ENCODE results near the gene GALNT12. TPM values are rescaled to one million over a fixed set of nuclear protein-coding genes. Genes with fewer than 3 reads are reported as not detected.

The GALNT12 gene
- total and polyA plus RNA-seq, 4 donors = 0.16 to 1.4 (median 0.25) TPM; not detected in 1

DNA sequence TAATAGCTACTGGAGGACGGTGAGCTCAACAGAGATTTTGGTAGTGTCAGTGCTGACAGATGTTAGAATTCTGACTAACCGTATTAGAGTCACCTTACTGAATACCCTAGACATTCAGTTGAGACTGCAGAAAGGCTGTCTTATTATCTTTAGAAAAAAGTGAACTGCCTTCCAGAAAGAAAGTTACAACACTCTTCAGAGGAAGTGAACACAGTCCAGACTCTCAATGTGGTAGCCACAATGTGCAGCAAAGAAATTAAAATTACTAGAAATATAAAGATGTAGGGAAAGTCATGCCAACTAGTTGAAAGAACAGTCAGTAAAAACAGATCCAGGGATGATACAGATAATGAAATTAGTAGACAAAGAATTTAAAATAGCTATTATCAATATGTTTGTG, 89.2 kb downstream of the GALNT12 start:
- WGBS = 85% methylated on average over 2 of the region's 2 CpGs
- Histone ChIP-seq H3K9ac (ENCODE audit: low read depth in 1 of 2, low read length in 2 of 2) (no peak overlapping the region), H3K27me3 (ENCODE audit: control insufficient read depth in 4 of 4, insufficient read depth in 4 of 4, low read length in 3 of 4) (peaks cover 0 to 8% (median 3%) of the 10 kb centered on the region in 4 donors), H3K27ac (ENCODE audit: low read depth in 1 of 2, low read length in 2 of 2) (no peak overlapping the region), H3K36me3 (ENCODE audit: control insufficient read depth in 4 of 4, insufficient read depth in 3 of 4, low read depth in 1 of 4, low read length in 3 of 4) (no peaks in the 10 kb centered on the region), H3K9me3 (ENCODE audit: control insufficient read depth in 4 of 4, low read length in 3 of 4) (peaks cover 0 to 2% (median under 1%) of the 10 kb centered on the region in 4 donors), H3K4me1 (ENCODE audit: control insufficient read depth in 4 of 4, insufficient read depth in 4 of 4, low read length in 3 of 4) (no peaks in the 10 kb centered on the region), H3K4me3 (ENCODE audit: low read depth in 1 of 3, low read length in 3 of 3) (no peak overlapping the region)
- TF ChIP-seq JUND (IDR thresholded peaks at IDR 0.05) (no peak), YY1 (IDR thresholded peaks at IDR 0.05) (no peak), RAD21 (IDR thresholded peaks at IDR 0.05) (no peak), NR2F2 (IDR thresholded peaks at IDR 0.05) (no peak), FOXA2 (IDR thresholded peaks at IDR 0.05) (no peak), EGR1 (IDR thresholded peaks at IDR 0.05; ENCODE audit: low read depth in 2 of 2) (no peak), RXRA (IDR thresholded peaks at IDR 0.05) (no peak), HNF4A (conservative IDR thresholded peaks at IDR 0.05) (no peak), GABPA (IDR thresholded peaks at IDR 0.05 in 1 of 2, conservative IDR thresholded peaks at IDR 0.05 in 1 of 2) (no peak), FOXA1 (IDR thresholded peaks at IDR 0.05) (no peak), SP1 (IDR thresholded peaks at IDR 0.05) (no peak), TAF1 (conservative IDR thresholded peaks at IDR 0.05) (no peak)
- TF ChIP-seq, protein P1, sequence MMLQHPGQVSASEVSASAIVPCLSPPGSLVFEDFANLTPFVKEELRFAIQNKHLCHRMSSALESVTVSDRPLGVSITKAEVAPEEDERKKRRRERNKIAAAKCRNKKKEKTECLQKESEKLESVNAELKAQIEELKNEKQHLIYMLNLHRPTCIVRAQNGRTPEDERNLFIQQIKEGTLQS (IDR thresholded peaks at IDR 0.05) = no peak
- TF ChIP-seq, protein P2, sequence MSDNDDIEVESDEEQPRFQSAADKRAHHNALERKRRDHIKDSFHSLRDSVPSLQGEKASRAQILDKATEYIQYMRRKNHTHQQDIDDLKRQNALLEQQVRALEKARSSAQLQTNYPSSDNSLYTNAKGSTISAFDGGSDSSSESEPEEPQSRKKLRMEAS (IDR thresholded peaks at IDR 0.05) = no peak
- TF ChIP-seq, protein P3, sequence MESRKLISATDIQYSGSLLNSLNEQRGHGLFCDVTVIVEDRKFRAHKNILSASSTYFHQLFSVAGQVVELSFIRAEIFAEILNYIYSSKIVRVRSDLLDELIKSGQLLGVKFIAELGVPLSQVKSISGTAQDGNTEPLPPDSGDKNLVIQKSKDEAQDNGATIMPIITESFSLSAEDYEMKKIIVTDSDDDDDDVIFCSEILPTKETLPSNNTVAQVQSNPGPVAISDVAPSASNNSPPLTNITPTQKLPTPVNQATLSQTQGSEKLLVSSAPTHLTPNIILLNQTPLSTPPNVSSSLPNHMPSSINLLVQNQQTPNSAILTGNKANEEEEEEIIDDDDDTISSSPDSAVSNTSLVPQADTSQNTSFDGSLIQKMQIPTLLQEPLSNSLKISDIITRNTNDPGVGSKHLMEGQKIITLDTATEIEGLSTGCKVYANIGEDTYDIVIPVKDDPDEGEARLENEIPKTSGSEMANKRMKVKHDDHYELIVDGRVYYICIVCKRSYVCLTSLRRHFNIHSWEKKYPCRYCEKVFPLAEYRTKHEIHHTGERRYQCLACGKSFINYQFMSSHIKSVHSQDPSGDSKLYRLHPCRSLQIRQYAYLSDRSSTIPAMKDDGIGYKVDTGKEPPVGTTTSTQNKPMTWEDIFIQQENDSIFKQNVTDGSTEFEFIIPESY (IDR thresholded peaks at IDR 0.05) = no peak
- DNase-seq (ENCODE audit: low spot score) = no peak

DNA sequence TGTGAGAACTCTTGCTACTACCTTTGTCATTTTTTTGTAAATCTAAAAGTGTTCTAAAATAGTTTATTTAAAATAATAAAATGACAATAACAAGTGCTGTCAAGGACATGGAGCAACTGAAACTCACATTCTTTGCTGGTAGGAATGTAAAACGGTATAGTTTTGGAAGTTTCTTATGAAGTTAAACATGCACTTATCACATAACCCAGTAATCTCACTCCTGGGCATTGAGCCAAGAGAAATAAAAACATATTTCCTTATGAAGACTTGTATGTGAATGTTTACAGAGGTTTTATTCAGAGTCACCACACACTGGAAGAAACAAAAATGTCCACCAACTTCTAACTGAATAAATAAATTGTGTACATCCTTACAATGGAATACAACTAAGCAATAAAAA, 90.3 kb downstream of the GALNT12 start:
- H3K4me3 ChIP-seq (ENCODE audit: low read depth in 1 of 3, low read length in 3 of 3) = no peak overlapping the region
- TF ChIP-seq NR2F2 (IDR thresholded peaks at IDR 0.05) (no peak), GABPA (IDR thresholded peaks at IDR 0.05 in 1 of 2, conservative IDR thresholded peaks at IDR 0.05 in 1 of 2) (no peak), JUND (IDR thresholded peaks at IDR 0.05) (no peak), EGR1 (IDR thresholded peaks at IDR 0.05; ENCODE audit: low read depth in 2 of 2) (no peak), SP1 (IDR thresholded peaks at IDR 0.05) (no peak)
- TF ChIP-seq, protein P4, sequence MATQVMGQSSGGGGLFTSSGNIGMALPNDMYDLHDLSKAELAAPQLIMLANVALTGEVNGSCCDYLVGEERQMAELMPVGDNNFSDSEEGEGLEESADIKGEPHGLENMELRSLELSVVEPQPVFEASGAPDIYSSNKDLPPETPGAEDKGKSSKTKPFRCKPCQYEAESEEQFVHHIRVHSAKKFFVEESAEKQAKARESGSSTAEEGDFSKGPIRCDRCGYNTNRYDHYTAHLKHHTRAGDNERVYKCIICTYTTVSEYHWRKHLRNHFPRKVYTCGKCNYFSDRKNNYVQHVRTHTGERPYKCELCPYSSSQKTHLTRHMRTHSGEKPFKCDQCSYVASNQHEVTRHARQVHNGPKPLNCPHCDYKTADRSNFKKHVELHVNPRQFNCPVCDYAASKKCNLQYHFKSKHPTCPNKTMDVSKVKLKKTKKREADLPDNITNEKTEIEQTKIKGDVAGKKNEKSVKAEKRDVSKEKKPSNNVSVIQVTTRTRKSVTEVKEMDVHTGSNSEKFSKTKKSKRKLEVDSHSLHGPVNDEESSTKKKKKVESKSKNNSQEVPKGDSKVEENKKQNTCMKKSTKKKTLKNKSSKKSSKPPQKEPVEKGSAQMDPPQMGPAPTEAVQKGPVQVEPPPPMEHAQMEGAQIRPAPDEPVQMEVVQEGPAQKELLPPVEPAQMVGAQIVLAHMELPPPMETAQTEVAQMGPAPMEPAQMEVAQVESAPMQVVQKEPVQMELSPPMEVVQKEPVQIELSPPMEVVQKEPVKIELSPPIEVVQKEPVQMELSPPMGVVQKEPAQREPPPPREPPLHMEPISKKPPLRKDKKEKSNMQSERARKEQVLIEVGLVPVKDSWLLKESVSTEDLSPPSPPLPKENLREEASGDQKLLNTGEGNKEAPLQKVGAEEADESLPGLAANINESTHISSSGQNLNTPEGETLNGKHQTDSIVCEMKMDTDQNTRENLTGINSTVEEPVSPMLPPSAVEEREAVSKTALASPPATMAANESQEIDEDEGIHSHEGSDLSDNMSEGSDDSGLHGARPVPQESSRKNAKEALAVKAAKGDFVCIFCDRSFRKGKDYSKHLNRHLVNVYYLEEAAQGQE (IDR thresholded peaks at IDR 0.05) = no peak
- TF ChIP-seq, protein P5, sequence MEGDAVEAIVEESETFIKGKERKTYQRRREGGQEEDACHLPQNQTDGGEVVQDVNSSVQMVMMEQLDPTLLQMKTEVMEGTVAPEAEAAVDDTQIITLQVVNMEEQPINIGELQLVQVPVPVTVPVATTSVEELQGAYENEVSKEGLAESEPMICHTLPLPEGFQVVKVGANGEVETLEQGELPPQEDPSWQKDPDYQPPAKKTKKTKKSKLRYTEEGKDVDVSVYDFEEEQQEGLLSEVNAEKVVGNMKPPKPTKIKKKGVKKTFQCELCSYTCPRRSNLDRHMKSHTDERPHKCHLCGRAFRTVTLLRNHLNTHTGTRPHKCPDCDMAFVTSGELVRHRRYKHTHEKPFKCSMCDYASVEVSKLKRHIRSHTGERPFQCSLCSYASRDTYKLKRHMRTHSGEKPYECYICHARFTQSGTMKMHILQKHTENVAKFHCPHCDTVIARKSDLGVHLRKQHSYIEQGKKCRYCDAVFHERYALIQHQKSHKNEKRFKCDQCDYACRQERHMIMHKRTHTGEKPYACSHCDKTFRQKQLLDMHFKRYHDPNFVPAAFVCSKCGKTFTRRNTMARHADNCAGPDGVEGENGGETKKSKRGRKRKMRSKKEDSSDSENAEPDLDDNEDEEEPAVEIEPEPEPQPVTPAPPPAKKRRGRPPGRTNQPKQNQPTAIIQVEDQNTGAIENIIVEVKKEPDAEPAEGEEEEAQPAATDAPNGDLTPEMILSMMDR (IDR thresholded peaks at IDR 0.05; ENCODE audit: low read depth, low read length, missing input control) = no peak
- peaks cover 0 to 2% (median under 1%) of the 10 kb centered on the region in 4 donors for H3K9me3 ChIP-seq (ENCODE audit: control insufficient read depth in 4 of 4, low read length in 3 of 4)
- H3K4me1 ChIP-seq (ENCODE audit: control insufficient read depth in 4 of 4, insufficient read depth in 4 of 4, low read length in 3 of 4) = no peaks in the 10 kb centered on the region
- no peak overlapping the region for H3K27ac ChIP-seq (ENCODE audit: low read depth in 1 of 2, low read length in 2 of 2)
- 55% methylated on average over 1 of the region's 1 CpG for WGBS
- no peak overlapping the region for H3K9ac ChIP-seq (ENCODE audit: low read depth in 1 of 2, low read length in 2 of 2)
- H3K36me3 ChIP-seq (ENCODE audit: control insufficient read depth in 4 of 4, insufficient read depth in 3 of 4, low read depth in 1 of 4, low read length in 3 of 4) = no peaks in the 10 kb centered on the region
- no peak for DNase-seq (ENCODE audit: low spot score)
- H3K27me3 ChIP-seq (ENCODE audit: control insufficient read depth in 4 of 4, insufficient read depth in 4 of 4, low read length in 3 of 4) = peaks cover 0 to 6% (median 3%) of the 10 kb centered on the region in 4 donors
